ENCODE results near the gene DZIP1L.
"Not testable (repeated sequence)": the region's sequence is repeated elsewhere in the genome, so short reads cannot be mapped to it uniquely, and the experiment has no call there.

The DZIP1L gene

GRCh38 chr3:138105598-138105997 is 9.8 kb downstream of the DZIP1L start:
- Histone ChIP-seq H3K4me1 (no peaks in the 10 kb centered on the region), H3K36me3 (ENCODE audit: control insufficient read depth, insufficient read depth, low read length) (no peaks in the 10 kb centered on the region), H3K4me3 (ENCODE audit: low read depth, low read length) (no peak overlapping the region), H3K9ac (no peak overlapping the region), H3K27ac (no peak overlapping the region), H3K4me2 (ENCODE audit: low read length) (no peak overlapping the region), H3K9me3 (ENCODE audit: control insufficient read depth, low read length) (no peaks in the 10 kb centered on the region), H3K79me2 (peaks cover 3% of the 10 kb centered on the region), H3K27me3 (ENCODE audit: control insufficient read depth, insufficient read depth, low read length) (no peaks in the 10 kb centered on the region), H2AFZ (no peak overlapping the region)
- no peak for TF ChIP-seq CTCF (IDR thresholded peaks at IDR 0.05)

- TF ChIP-seq CTCF (IDR thresholded peaks at IDR 0.05) = no peak
- Histone ChIP-seq H3K4me2 (ENCODE audit: low read length) (no peak overlapping the region), H3K4me1 (peaks cover 3% of the 10 kb centered on the region), H3K79me2 (no peaks in the 10 kb centered on the region), H3K9ac (no peak overlapping the region), H3K36me3 (ENCODE audit: control insufficient read depth, insufficient read depth, low read length) (no peaks in the 10 kb centered on the region), H3K9me3 (ENCODE audit: control insufficient read depth, low read length) (no peaks in the 10 kb centered on the region), H2AFZ (no peak overlapping the region), H3K27me3 (ENCODE audit: control insufficient read depth, insufficient read depth, low read length) (no peaks in the 10 kb centered on the region), H3K4me3 (ENCODE audit: low read depth, low read length) (no peak overlapping the region), H3K27ac (no peak overlapping the region)
These were observed 11.9 kb downstream of the DZIP1L start for GRCh38 chr3:138103466-138103865.

- not testable (repeated sequence) for H3K4me2 ChIP-seq (ENCODE audit: low read length); H3K27ac ChIP-seq; H3K27me3 ChIP-seq (ENCODE audit: control insufficient read depth, insufficient read depth, low read length); H3K79me2 ChIP-seq; H3K9me3 ChIP-seq (ENCODE audit: control insufficient read depth, low read length); H3K36me3 ChIP-seq (ENCODE audit: control insufficient read depth, insufficient read depth, low read length); H3K4me1 ChIP-seq; H3K9ac ChIP-seq; H2AFZ ChIP-seq; H3K4me3 ChIP-seq (ENCODE audit: low read depth, low read length)
These were observed 14.0 kb downstream of the DZIP1L start for GRCh38 chr3:138101351-138101940.

GRCh38 chr3:138099417-138099816 is 16.0 kb downstream of the DZIP1L start:
- no peak for TF ChIP-seq CTCF (IDR thresholded peaks at IDR 0.05)

GRCh38 chr3:138097192-138098172 is 17.9 kb downstream of the DZIP1L start:
- Histone ChIP-seq H3K27me3 (ENCODE audit: control insufficient read depth, insufficient read depth, low read length) (no peaks in the 10 kb centered on the region), H3K79me2 (no peaks in the 10 kb centered on the region), H2AFZ (no peak overlapping the region), H3K9ac (no peak overlapping the region), H3K4me1 (peaks cover 3% of the 10 kb centered on the region), H3K4me3 (ENCODE audit: low read depth, low read length) (no peak overlapping the region), H3K27ac (no peak overlapping the region), H3K9me3 (ENCODE audit: control insufficient read depth, low read length) (no peaks in the 10 kb centered on the region), H3K4me2 (ENCODE audit: low read length) (no peak overlapping the region), H3K36me3 (ENCODE audit: control insufficient read depth, insufficient read depth, low read length) (no peaks in the 10 kb centered on the region)
- peak; percentile 19 for TF ChIP-seq CTCF (IDR thresholded peaks at IDR 0.05)

More at GRCh38 chr3:138099417-138099816, 16.0 kb downstream of the DZIP1L start:
- no peak overlapping the region for H3K9ac ChIP-seq
- peaks cover 3% of the 10 kb centered on the region for H3K4me1 ChIP-seq
- no peaks in the 10 kb centered on the region for H3K9me3 ChIP-seq (ENCODE audit: control insufficient read depth, low read length)
- H3K4me2 ChIP-seq (ENCODE audit: low read length) = no peak overlapping the region
- no peak overlapping the region for H3K27ac ChIP-seq
- H2AFZ ChIP-seq = no peak overlapping the region
- no peaks in the 10 kb centered on the region for H3K36me3 ChIP-seq (ENCODE audit: control insufficient read depth, insufficient read depth, low read length)
- H3K27me3 ChIP-seq (ENCODE audit: control insufficient read depth, insufficient read depth, low read length) = no peaks in the 10 kb centered on the region
- H3K4me3 ChIP-seq (ENCODE audit: low read depth, low read length) = no peak overlapping the region
- H3K79me2 ChIP-seq = no peaks in the 10 kb centered on the region

All from parathyroid adenoma (tissue), 2 donors.